A549 (cell line): Measurements from ENCODE around the gene ZNF821.

ENCODE experiments used
- MAZ ChIP-seq: fragments of 150-350 bp; IDR thresholded peaks from 2 replicates; pipeline ENCODE4 v1.6.1; 2014; ENCODE audit warnings: antibody characterized with exemption, low read depth, low read length, borderline replicate concordance
- POLR2A ChIP-seq: IDR thresholded peaks from 2 replicates; pipeline ENCODE4 v1.6.1; 2012; ENCODE audit warnings: mild to moderate bottlenecking, low read length
- SMC3 ChIP-seq: fragments of >200 bp; sonication (Bioruptor Twin); formaldehyde crosslinking; IDR thresholded peaks from 3 replicates; pipeline ENCODE4 v1.6.1; 2018; ENCODE audit warnings: inconsistent platforms

GRCh38 chr16:71919035-71919434 is 35.1 kb upstream of the ZNF821 start:
- no peak for TF ChIP-seq POLR2A
- no peak for TF ChIP-seq SMC3
- no peak for TF ChIP-seq MAZ
